GM12891 (cell line): ENCODE measurements around the gene APBA2.

Experiments
- POLR2A ChIP-seq: IDR thresholded peaks from 2 replicates; pipeline ENCODE4 v1.6.1; 2011; ENCODE audit warnings: low read depth, low read length, control low read depth
- POLR2AphosphoS5 ChIP-seq: IDR thresholded peaks from 2 replicates; pipeline ENCODE4 v1.6.1; 2011; ENCODE audit warnings: low read depth, low read length, control low read depth
- SPI1 ChIP-seq: IDR thresholded peaks from 2 replicates; pipeline ENCODE4 v1.6.1; 2011; ENCODE audit warnings: low read depth, low read length, control low read depth
- TAF1 ChIP-seq: IDR thresholded peaks from 2 replicates; pipeline ENCODE4 v1.6.1; 2011; ENCODE audit warnings: low read depth, low read length, control low read depth

GRCh38 chr15:28980709-28981350 is 95.1 kb downstream of the APBA2 start:
- TF ChIP-seq POLR2A = no peak
- no peak for TF ChIP-seq SPI1
- TF ChIP-seq POLR2AphosphoS5 = no peak
- TF ChIP-seq TAF1 = no peak
